Measurements from ENCODE around the gene ZNF30.
"Not testable (repeated sequence)": the region's sequence is repeated elsewhere in the genome, so short reads cannot be mapped to it uniquely, and the experiment has no call there.

ZNF30 gene

GRCh38 chr19:34960940-34961679 lies 34.4 kb downstream of the ZNF30 start:
- TF ChIP-seq, protein P1, sequence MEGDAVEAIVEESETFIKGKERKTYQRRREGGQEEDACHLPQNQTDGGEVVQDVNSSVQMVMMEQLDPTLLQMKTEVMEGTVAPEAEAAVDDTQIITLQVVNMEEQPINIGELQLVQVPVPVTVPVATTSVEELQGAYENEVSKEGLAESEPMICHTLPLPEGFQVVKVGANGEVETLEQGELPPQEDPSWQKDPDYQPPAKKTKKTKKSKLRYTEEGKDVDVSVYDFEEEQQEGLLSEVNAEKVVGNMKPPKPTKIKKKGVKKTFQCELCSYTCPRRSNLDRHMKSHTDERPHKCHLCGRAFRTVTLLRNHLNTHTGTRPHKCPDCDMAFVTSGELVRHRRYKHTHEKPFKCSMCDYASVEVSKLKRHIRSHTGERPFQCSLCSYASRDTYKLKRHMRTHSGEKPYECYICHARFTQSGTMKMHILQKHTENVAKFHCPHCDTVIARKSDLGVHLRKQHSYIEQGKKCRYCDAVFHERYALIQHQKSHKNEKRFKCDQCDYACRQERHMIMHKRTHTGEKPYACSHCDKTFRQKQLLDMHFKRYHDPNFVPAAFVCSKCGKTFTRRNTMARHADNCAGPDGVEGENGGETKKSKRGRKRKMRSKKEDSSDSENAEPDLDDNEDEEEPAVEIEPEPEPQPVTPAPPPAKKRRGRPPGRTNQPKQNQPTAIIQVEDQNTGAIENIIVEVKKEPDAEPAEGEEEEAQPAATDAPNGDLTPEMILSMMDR (IDR thresholded peaks at IDR 0.05; ENCODE audit: insufficient read depth, missing control alignments): no peak
- FAIRE-seq (no peak), DNase-seq (ENCODE audit: insufficient read length, low spot score) (no peak)

GRCh38 chr19:34961775-34962686 lies 35.3 kb downstream of the ZNF30 start:
- FAIRE-seq (no peak), DNase-seq (ENCODE audit: insufficient read length, low spot score) (no peak)
- TF ChIP-seq, protein P1 (IDR thresholded peaks at IDR 0.05; ENCODE audit: insufficient read depth, missing control alignments): no peak

GRCh38 chr19:34962687-34963572 lies 36.2 kb downstream of the ZNF30 start:
- no peak for DNase-seq (ENCODE audit: insufficient read length, low spot score)
- TF ChIP-seq, protein P1 (IDR thresholded peaks at IDR 0.05; ENCODE audit: insufficient read depth, missing control alignments): no peak
- no peak for FAIRE-seq

DNA sequence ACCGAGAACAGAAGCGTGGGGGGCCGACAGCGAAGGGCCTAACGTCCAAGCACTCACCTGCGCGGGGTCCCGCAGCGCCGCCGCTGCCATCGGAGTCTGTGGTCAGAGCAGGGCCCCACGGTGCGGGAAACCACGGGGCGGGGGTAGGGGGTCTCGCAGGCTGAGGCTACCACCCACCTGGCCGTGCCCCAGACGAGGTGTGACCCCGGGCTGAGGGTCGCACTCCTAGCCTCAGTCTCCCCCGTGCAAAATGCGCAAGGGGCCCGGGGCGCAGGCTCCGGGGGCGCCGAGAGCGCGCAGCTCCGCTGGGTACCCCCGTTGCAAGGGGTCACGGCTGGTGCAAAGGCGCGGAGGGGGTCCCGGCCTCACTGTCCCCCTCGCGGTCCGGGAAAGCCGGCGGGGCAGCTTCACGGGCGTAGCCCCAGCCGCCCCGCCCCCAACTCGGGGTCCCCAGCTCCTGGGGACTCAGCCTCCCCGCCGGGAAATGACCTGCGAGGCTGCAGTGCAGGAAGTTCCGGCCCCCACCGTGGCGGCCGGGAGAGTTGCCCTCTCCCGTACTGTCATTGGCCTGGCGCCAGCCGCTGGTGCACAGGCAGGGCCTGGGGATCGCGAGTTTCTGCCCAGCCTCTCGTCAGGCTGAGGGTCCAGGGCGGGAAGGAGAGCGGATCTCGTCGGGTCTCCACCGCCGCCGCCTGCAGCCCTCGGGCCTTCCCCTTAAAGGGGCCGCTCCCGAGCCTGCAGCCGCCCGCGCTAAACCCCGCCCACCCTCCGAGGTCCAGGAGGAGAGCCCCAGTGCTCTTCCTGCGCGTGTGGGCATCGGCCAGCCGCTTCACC lies 37.1 kb downstream of the ZNF30 start, which contains the start of gene ZNF792:
TSS of gene ZNF792 (minus strand) at position 657 of the 834 bp plus-strand sequence. CDS start at position 90, 567 bp downstream.
- DNase-seq (ENCODE audit: insufficient read length, low spot score) (peak; percentile 59), FAIRE-seq (no peak)
- TF ChIP-seq, protein P1 (IDR thresholded peaks at IDR 0.05; ENCODE audit: insufficient read depth, missing control alignments): no peak

DNA sequence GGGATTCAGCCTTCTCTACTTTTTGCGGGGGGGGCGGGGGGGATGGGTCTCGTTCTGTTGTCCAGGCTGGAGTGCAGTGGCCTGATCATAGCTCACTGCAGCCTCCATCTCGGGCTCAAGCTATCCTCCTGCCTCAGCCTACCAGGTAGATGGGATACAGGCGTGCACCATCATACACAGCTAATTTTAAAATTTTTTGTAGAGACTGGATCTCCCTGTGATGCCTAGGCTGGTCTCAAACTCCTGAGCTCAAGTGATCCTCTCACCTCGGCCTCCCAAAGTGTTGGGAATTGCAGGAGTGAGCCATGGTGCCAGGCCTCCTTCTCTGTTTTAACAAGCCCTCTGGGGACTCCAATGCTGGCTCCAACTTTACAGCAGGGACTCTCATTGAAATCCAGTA lies 37.9 kb downstream of the ZNF30 start:
- no peak for DNase-seq (ENCODE audit: insufficient read length, low spot score)
- no peak for FAIRE-seq
- TF ChIP-seq, protein P1 (IDR thresholded peaks at IDR 0.05; ENCODE audit: insufficient read depth, missing control alignments): no peak

- DNase-seq (ENCODE audit: insufficient read length, low spot score); FAIRE-seq: not testable (repeated sequence)
Observed at GRCh38 chr19:34965505-34965904, 38.8 kb downstream of the ZNF30 start.
